NCI-H774 (cell line): ENCODE measurements around the gene LIMS3.
"Not testable (repeated sequence)": the region's sequence is repeated elsewhere in the genome, so short reads cannot be mapped to it uniquely, and the experiment has no call there.

ENCODE experiments used
- DNase-seq: peaks from one replicate; lab custom pipeline; 2025; lab: John Stamatoyannopoulos, UW

LIMS3 gene

GRCh38 chr2:109898462-109899336, at the start of gene LIMS3:
Gene LIMS3 (plus strand): TSS chr2:109898688. CDS start chr2:109898729, 41 bp downstream.
- not testable (repeated sequence) for DNase-seq

- DNase-seq = not testable (repeated sequence)
Observed at GRCh38 chr2:109871129-109871751, 27.2 kb upstream of the LIMS3 start.

- not testable (repeated sequence) for DNase-seq
Observed at GRCh38 chr2:109876625-109877024, 21.9 kb upstream of the LIMS3 start.

- DNase-seq = not testable (repeated sequence)
Observed at GRCh38 chr2:109882112-109882511, 16.4 kb upstream of the LIMS3 start.

- not testable (repeated sequence) for DNase-seq
Observed at GRCh38 chr2:109888414-109888813, 10.1 kb upstream of the LIMS3 start.

GRCh38 chr2:109889909-109890308, 8.6 kb upstream of the LIMS3 start:
- DNase-seq = not testable (repeated sequence)

- not testable (repeated sequence) for DNase-seq
Observed at GRCh38 chr2:109891024-109891423, 7.5 kb upstream of the LIMS3 start.

- not testable (repeated sequence) for DNase-seq
Observed at GRCh38 chr2:109893736-109894135, 4.8 kb upstream of the LIMS3 start.

GRCh38 chr2:109894141-109894540, 4.3 kb upstream of the LIMS3 start:
- DNase-seq = not testable (repeated sequence)

- not testable (repeated sequence) for DNase-seq
Observed at GRCh38 chr2:109895090-109895869, 3.2 kb upstream of the LIMS3 start.

GRCh38 chr2:109896212-109896611, 2.3 kb upstream of the LIMS3 start:
- DNase-seq = not testable (repeated sequence)

GRCh38 chr2:109897769-109898461, 573 bp upstream of the LIMS3 start:
- DNase-seq = not testable (repeated sequence)

GRCh38 chr2:109905796-109906195, 7.3 kb downstream of the LIMS3 start:
- not testable (repeated sequence) for DNase-seq

- DNase-seq = not testable (repeated sequence)
Observed at GRCh38 chr2:109908626-109909025, 10.1 kb downstream of the LIMS3 start.

GRCh38 chr2:109910789-109911188, 12.3 kb downstream of the LIMS3 start:
- DNase-seq = not testable (repeated sequence)

GRCh38 chr2:109913911-109914310, 15.4 kb downstream of the LIMS3 start:
- DNase-seq = not testable (repeated sequence)

GRCh38 chr2:109914552-109914951, 16.1 kb downstream of the LIMS3 start:
- DNase-seq = not testable (repeated sequence)

GRCh38 chr2:109915830-109916229, 17.3 kb downstream of the LIMS3 start:
- not testable (repeated sequence) for DNase-seq

GRCh38 chr2:109920162-109920561, 21.7 kb downstream of the LIMS3 start:
- not testable (repeated sequence) for DNase-seq

GRCh38 chr2:109921543-109922384, 23.3 kb downstream of the LIMS3 start:
- not testable (repeated sequence) for DNase-seq

GRCh38 chr2:109924481-109924880, 26.0 kb downstream of the LIMS3 start:
- not testable (repeated sequence) for DNase-seq
